HepG2 (cell line): Measurements from ENCODE around the gene TCF12. TPM values are rescaled to one million over a fixed set of nuclear protein-coding genes. Genes with fewer than 3 reads are reported as not detected.

Experiments used
- ATAC-seq: fragments of 200-7000 bp; cut with Tn5 transposase; 3 replicates; pipeline ENCODE4 v1.9.1; 2020; ENCODE audit warnings: mild to moderate bottlenecking, moderate library complexity
- BruUV-seq: library from RNA; stranded (reverse); fragments of 400-500 nt; replicated peaks from 2 replicates; lab custom pipeline; 2021; lab: Mats Ljungman, UMichigan
- CTCF ChIA-PET: fragments of 300-600 bp; formaldehyde crosslinking; extraction: SDS; loops from one replicate; lab custom pipeline; 2021; ENCODE audit warnings: low total read pairs, inconsistent platforms, low intra/inter-chr PET ratio; lab: Yijun Ruan, JAX
- POLR2A ChIA-PET: fragments of 350-600 bp; sonication (Branson Sonifier 250); formaldehyde crosslinking; loops from one replicate; lab custom pipeline; 2020; ENCODE audit warnings: antibody characterized with exemption, inconsistent platforms; lab: Yijun Ruan, JAX
- DNase-seq: peaks from one replicate; pipeline ENCODE4 v3.0.0-alpha.2; 2015; ENCODE audit warnings: low spot score
- FAIRE-seq: peaks from 3 replicates; lab custom pipeline; 2011; peaks lifted over from hg19 to GRCh38; lab: Jason Lieb, UNC
- H2AFZ ChIP-seq: one replicate; pipeline ENCODE4 v1.6.1; 2011; ENCODE audit warnings: low read length, inconsistent platforms
- H3K27ac ChIP-seq: fragments of 300-600 bp; 3 replicates; pipeline ENCODE4 v1.8.0; 2011; ENCODE audit warnings: mixed run types, mild to moderate bottlenecking, mixed read lengths, low read length, inconsistent platforms; ENCODE audit not compliant: insufficient read depth; ENCODE audit errors: extremely low read length
- H3K27me3 ChIP-seq, 2 experiments: fragments of 200-600 bp in 1 of 2; 2 replicates in 1 of 2; 3 replicates in 1 of 2; pipeline versions ENCODE4 v1.6.0 to v1.8.0; 2011; ENCODE audit warnings: low read length in 2 of 2, mild to moderate bottlenecking in 2 of 2, moderate library complexity in 2 of 2, inconsistent platforms in 1 of 2; ENCODE audit not compliant: insufficient read depth in 2 of 2, control insufficient read depth in 1 of 2
- H3K36me3 ChIP-seq, 2 experiments: fragments of 200-600 bp in 1 of 2; replicated peaks in 1 of 2; 2 replicates in 1 of 2; 3 replicates in 1 of 2; pipeline versions ENCODE4 v1.5.1 to v1.8.0; 2011; ENCODE audit warnings: low read length in 2 of 2, inconsistent platforms in 1 of 2; ENCODE audit not compliant: insufficient read depth in 2 of 2, control insufficient read depth in 1 of 2
- H3K4me1 ChIP-seq: 2 replicates; pipeline ENCODE4 v1.5.1; 2012; ENCODE audit warnings: low read length, inconsistent platforms; ENCODE audit not compliant: insufficient read depth
- H3K4me2 ChIP-seq: 2 replicates; pipeline ENCODE4 v1.6.0; 2011; ENCODE audit warnings: low read depth, low read length, inconsistent platforms
- H3K4me3 ChIP-seq, 3 experiments: fragments of 200-600 bp in 1 of 3; sonication (generic), shearing (Covaris generic) in 1 of 3; replicated peaks in 1 of 3; 2 replicates each; pipeline ENCODE4 v1.5.1; 2011 to 2016; ENCODE audit warnings: low read length in 3 of 3, inconsistent platforms in 2 of 3, low read depth in 2 of 3, mild to moderate bottlenecking in 2 of 3, control low read depth in 1 of 3, mixed read lengths in 1 of 3; ENCODE audit not compliant: insufficient read depth in 1 of 3
- H3K79me2 ChIP-seq: one replicate; pipeline ENCODE4 v1.6.1; 2011; ENCODE audit warnings: low read length, inconsistent platforms; ENCODE audit not compliant: insufficient read depth
- H3K9ac ChIP-seq: 2 replicates; pipeline ENCODE4 v1.6.0; 2011; ENCODE audit warnings: mild to moderate bottlenecking, low read depth, low read length, inconsistent platforms; ENCODE audit not compliant: insufficient read depth
- H3K9me3 ChIP-seq: 2 replicates; pipeline ENCODE4 v1.5.1; 2012; ENCODE audit warnings: mild to moderate bottlenecking, low read length
- H4K20me1 ChIP-seq: 2 replicates; pipeline ENCODE4 v1.6.0; 2011; ENCODE audit warnings: inconsistent platforms, mild to moderate bottlenecking, low read length, moderate library complexity; ENCODE audit not compliant: insufficient read depth
- CBFB ChIP-seq: sonication (generic); formaldehyde crosslinking; IDR thresholded peaks from 2 replicates; pipeline ENCODE4 v1.4.0; 2020; ENCODE audit warnings: missing genetic modification reagents
- HMGXB4 ChIP-seq, 2 experiments: sonication (generic) in 1 of 2; formaldehyde crosslinking in 1 of 2; IDR thresholded peaks; 2 replicates each; pipeline versions ENCODE4 v1.4.0 to v1.6.1; 2018 to 2020; ENCODE audit warnings: missing genetic modification reagents in 2 of 2, borderline replicate concordance in 1 of 2, low read depth in 1 of 2, mild to moderate bottlenecking in 1 of 2, missing biosample characterization in 1 of 2
- NCOA2 ChIP-seq: sonication (generic); formaldehyde crosslinking; IDR thresholded peaks from 2 replicates; pipeline ENCODE4 v1.8.0; 2022; ENCODE audit warnings: inconsistent platforms
- NR0B2 ChIP-seq: sonication (generic); formaldehyde crosslinking; IDR thresholded peaks from 2 replicates; pipeline ENCODE4 v1.4.0; 2020; ENCODE audit warnings: mild to moderate bottlenecking, missing genetic modification reagents
- SAP130 ChIP-seq: IDR thresholded peaks from 2 replicates; pipeline ENCODE4 v1.6.1; 2016; ENCODE audit warnings: low read depth
- SP5 ChIP-seq: IDR thresholded peaks from 2 replicates; pipeline ENCODE4 v1.6.1; 2016; ENCODE audit warnings: low read depth, borderline replicate concordance
- ZNF335 ChIP-seq: sonication (generic); formaldehyde crosslinking; IDR thresholded peaks from 2 replicates; pipeline ENCODE4 v1.4.0; 2020; ENCODE audit warnings: missing genetic modification reagents
- WGBS: methylation state at CpG from one replicate; pipeline ENCODE4 v1.1.6; 2017; ENCODE audit warnings: low lambda C conversion rate; 5-methylcytosine and 5-hydroxymethylcytosine counted together
- in situ Hi-C: cut with HindIII; loops from 2 replicates; pipeline ENCODE4 v1.10.0; 2017; ENCODE audit warnings: low pct_unique_long_range_greater_than_20kb; ENCODE audit not compliant: extremely low pct_ligation_motif_present
- intact Hi-C: fragments of 100-400 bp; cut with micrococcal nuclease; formaldehyde crosslinking; loops from one replicate; pipeline ENCODE4 v1.10.0; 2022; ENCODE audit not compliant: unreplicated experiment
- polyA plus RNA-seq, 8 experiments: library from polyadenylated mRNA; depleted of rRNA in 3 of 8; stranded (reverse) in 7 of 8; unstranded in 1 of 8; fragments of >200 nt; fragmentation: Illumina TruSeq in 4 of 8; extraction: Trizol in 4 of 8; gene quantifications; 2 replicates each; pipeline versions ENCODE4 v1.2.1 to v1.2.3, GENCODE V29; 2011 to 2016; ENCODE audit warnings: low read depth in 4 of 8, missing spikeins in 1 of 8, mixed read lengths in 1 of 8; ENCODE audit not compliant: insufficient read depth in 1 of 8
- total RNA-seq, 5 experiments: library from RNA; depleted of rRNA; stranded (reverse); fragments of >200 nt; fragmentation: Illumina TruSeq; extraction: Trizol; gene quantifications; 2 replicates each; pipeline ENCODE4 v1.2.3, GENCODE V29; 2016; ENCODE audit warnings: low read depth in 1 of 5

Gene TCF12
- total and polyA plus RNA-seq, 2 of the 13 experiments (the other 11 are each of a cell fraction or from before 2014, with no cell fraction given), result 48.6 to 51.1 TPM

GRCh38 chr15:57286446-57287122 is 368.1 kb downstream of the TCF12 start:
- intact Hi-C loops, result no loop called here
- Histone ChIP-seq H3K27ac (no peak overlapping the region), H4K20me1 (no peaks in the 10 kb centered on the region), H3K36me3 (peaks cover 7 to 49% of the 10 kb centered on the region in 2 experiments), H2AFZ (no peak overlapping the region), H3K4me3 (no peak overlapping the region), H3K4me1 (no peaks in the 10 kb centered on the region), H3K9ac (no peak overlapping the region), H3K27me3 (no peaks in the 10 kb centered on the region), H3K79me2 (no peaks in the 10 kb centered on the region), H3K4me2 (no peak overlapping the region), H3K9me3 (no peaks in the 10 kb centered on the region)
- 96% methylated on average over 7 of the region's 7 CpGs for WGBS
- POLR2A ChIA-PET, result no interaction called here
- FAIRE-seq (no peak), DNase-seq (no peak), ATAC-seq (no peak)
- in situ Hi-C loops, result no loop called here
- TF ChIP-seq SP5 (CRISPR knock-in tag) (no peak), NR0B2 (no peak), ZNF335 (no peak), HMGXB4 (CRISPR knock-in tag; IDR thresholded peaks at IDR 0.05; ENCODE audit: borderline replicate concordance in 1 of 2, low read depth in 1 of 2) (no peak), NCOA2 (CRISPR knock-in tag) (no peak)
- no TSS peak for BruUV-seq
- CTCF ChIA-PET, result no interaction called here

- Histone ChIP-seq H3K4me2 (no peak overlapping the region), H3K4me3 (no peak overlapping the region), H3K36me3 (peaks cover 7 to 44% of the 10 kb centered on the region in 2 experiments), H3K9me3 (no peaks in the 10 kb centered on the region), H3K79me2 (no peaks in the 10 kb centered on the region), H3K27me3 (no peaks in the 10 kb centered on the region), H3K27ac (no peak overlapping the region), H2AFZ (no peak overlapping the region), H3K4me1 (no peaks in the 10 kb centered on the region), H3K9ac (no peak overlapping the region), H4K20me1 (no peaks in the 10 kb centered on the region)
- in situ Hi-C loops, result no loop called here
- FAIRE-seq (no peak), DNase-seq (no peak), ATAC-seq (no peak)
- intact Hi-C loops, result no loop called here
- POLR2A ChIA-PET, result no interaction called here
- CTCF ChIA-PET, result no interaction called here
- 90% methylated on average over 2 of the region's 2 CpGs for WGBS
- BruUV-seq, result no TSS peak
- TF ChIP-seq SAP130 (CRISPR knock-in tag) (no peak), CBFB (no peak)
Observed at GRCh38 chr15:57287123-57287521, 368.7 kb downstream of the TCF12 start.
